Astrocyte of the cerebellum (primary cell): ENCODE data around the gene GLS2.
"Not testable (repeated sequence)": the region's sequence is repeated elsewhere in the genome, so short reads cannot be mapped to it uniquely, and the experiment has no call there.

Source experiments
- DNase-seq: peaks from one replicate; pipeline ENCODE4 v3.0.0-alpha.2; 2011; ENCODE audit warnings: low read depth
- H3K4me3 ChIP-seq: 2 replicates; pipeline ENCODE4 v1.5.1; 2011; ENCODE audit warnings: mild to moderate bottlenecking, low read depth, low read length, moderate library complexity
- in situ Hi-C: cut with HindIII; loops from 2 replicates; pipeline ENCODE4 v1.10.0; 2017; ENCODE audit warnings: low sequenced_read_pairs
- TF ChIP-seq, protein P1 (sequence below): IDR thresholded peaks from 2 replicates; pipeline ENCODE4 v1.5.1; 2012; ENCODE audit warnings: low read length, low read depth, moderate library complexity, mild to moderate bottlenecking; ENCODE audit errors: missing control alignments

GLS2 gene

GRCh38 chr12:56448860-56449621, 38.9 kb downstream of the GLS2 start, which contains the start of gene TIMELESS:
TIMELESS (minus strand) TSS chr12:56449426; CDS start chr12:56434170, 15,256 bp downstream.
- peak; percentile 57 for DNase-seq
- H3K4me3 ChIP-seq: peak within 1 kb of the TSS; percentile 64
- in situ Hi-C loops: no loop called here
- TF ChIP-seq, protein P1, sequence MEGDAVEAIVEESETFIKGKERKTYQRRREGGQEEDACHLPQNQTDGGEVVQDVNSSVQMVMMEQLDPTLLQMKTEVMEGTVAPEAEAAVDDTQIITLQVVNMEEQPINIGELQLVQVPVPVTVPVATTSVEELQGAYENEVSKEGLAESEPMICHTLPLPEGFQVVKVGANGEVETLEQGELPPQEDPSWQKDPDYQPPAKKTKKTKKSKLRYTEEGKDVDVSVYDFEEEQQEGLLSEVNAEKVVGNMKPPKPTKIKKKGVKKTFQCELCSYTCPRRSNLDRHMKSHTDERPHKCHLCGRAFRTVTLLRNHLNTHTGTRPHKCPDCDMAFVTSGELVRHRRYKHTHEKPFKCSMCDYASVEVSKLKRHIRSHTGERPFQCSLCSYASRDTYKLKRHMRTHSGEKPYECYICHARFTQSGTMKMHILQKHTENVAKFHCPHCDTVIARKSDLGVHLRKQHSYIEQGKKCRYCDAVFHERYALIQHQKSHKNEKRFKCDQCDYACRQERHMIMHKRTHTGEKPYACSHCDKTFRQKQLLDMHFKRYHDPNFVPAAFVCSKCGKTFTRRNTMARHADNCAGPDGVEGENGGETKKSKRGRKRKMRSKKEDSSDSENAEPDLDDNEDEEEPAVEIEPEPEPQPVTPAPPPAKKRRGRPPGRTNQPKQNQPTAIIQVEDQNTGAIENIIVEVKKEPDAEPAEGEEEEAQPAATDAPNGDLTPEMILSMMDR: peak; percentile 4

DNA sequence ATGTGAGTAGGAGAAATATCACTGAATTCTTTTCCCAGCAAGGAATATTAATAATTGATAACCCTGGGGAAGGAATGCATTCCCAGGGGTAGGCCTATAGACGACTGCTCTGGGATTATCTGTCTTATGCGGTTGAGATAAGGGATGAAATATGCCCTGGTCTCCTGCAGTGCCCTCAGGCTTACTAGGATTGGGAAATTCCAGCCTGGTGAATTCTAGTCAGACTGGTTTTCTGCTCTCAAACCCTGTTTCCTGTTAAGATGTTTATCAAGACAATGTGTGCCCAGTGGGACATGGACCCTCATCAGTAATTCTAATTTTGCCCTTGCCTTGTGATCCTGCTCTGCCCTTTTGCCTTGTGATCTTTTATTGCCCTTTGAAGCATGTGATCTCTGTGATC, 44.8 kb downstream of the GLS2 start:
- in situ Hi-C loops, H3K4me3 ChIP-seq, DNase-seq: not testable (repeated sequence)

- in situ Hi-C loops: no loop called here
- DNase-seq: no peak
- TF ChIP-seq, protein P1: no peak
- no peak overlapping the region for H3K4me3 ChIP-seq
Observed at GRCh38 chr12:56437430-56438176, 50.4 kb downstream of the GLS2 start.

DNA sequence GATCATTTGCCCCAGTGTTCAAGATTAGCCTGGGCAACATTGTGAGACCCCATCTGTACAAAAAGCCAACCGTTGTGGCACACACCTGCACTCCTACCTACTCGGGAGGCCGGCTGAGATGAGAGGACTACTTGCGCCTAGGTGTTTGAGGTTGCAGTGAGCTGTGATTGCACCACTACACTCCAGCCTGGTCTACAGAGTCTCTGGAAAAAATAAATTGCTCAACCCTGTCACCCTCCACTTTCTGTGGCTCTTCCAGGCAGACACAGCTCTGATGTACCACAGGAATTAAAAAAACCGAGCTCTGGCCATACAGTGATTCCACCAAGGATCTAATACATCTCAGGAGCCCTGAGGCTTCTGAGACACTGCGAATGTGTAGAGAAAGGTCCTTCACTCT, 53.1 kb downstream of the GLS2 start:
- TF ChIP-seq, protein P1: no peak
- no peak overlapping the region for H3K4me3 ChIP-seq
- no peak for DNase-seq
- in situ Hi-C loops: no loop called here

- TF ChIP-seq, protein P1: no peak
- H3K4me3 ChIP-seq: no peak overlapping the region
- in situ Hi-C loops: no loop called here
- no peak for DNase-seq
Observed at GRCh38 chr12:56431850-56432249, 56.1 kb downstream of the GLS2 start.

GRCh38 chr12:56431288-56431687, 56.7 kb downstream of the GLS2 start:
- in situ Hi-C loops: no loop called here
- H3K4me3 ChIP-seq: no peak overlapping the region
- TF ChIP-seq, protein P1: no peak
- no peak for DNase-seq

DNA sequence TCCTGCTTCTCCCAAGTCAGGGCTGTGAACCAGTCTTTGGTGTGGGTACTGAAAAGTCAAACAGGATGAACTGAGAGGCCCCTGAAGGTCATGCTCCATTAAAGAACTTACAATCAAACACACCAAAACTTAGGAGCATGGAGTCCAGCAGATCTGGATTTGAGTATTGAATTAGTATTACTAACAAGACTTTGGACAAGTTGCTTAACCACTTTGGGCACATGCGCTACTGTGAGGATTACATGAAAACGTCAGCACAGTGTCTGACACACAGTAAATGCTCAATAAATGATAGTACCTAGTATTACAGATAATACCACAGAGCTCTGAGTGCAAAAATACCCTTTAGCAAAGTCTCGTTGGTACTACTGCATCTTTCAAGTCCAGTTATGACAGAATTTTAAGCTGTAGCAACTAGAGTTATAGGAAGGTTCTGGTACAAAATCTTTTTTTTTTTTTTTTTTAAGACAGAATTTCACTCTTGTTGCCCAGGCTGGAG, 62.0 kb downstream of the GLS2 start:
- TF ChIP-seq, protein P1: no peak
- DNase-seq: no peak
- in situ Hi-C loops: no loop called here
- H3K4me3 ChIP-seq: no peak overlapping the region
